Hepatocyte (in vitro differentiated cells): ENCODE data around the gene TCTA.

Source experiments
- CTCF ChIP-seq: fragments of 200-600 bp; sonication (generic); IDR thresholded peaks from 2 replicates; pipeline ENCODE4 v1.5.1; 2016; ENCODE audit warnings: antibody characterized with exemption, mild to moderate bottlenecking; ENCODE audit not compliant: poor library complexity
- EZH2 ChIP-seq: fragments of 200-600 bp; sonication (generic); IDR thresholded peaks from 2 replicates; pipeline ENCODE4 v1.6.1; 2016; ENCODE audit warnings: antibody characterized with exemption, mild to moderate bottlenecking, borderline replicate concordance

- TF ChIP-seq CTCF (no peak), EZH2 (no peak)
Observed at GRCh38 chr3:49386056-49386756, 26.0 kb upstream of the TCTA start.
